Mucosa of rectum (tissue), 2 donors: ENCODE data around the gene POU2F3.

Source experiments
- H3K27ac ChIP-seq, 2 donors: one replicate each; pipeline ENCODE4 v1.7.0; 2013; ENCODE audit warnings: inconsistent platforms in 2 of 2, low read depth in 2 of 2, low read length in 2 of 2
- H3K27me3 ChIP-seq, 2 donors: one replicate each; pipeline ENCODE4 v1.7.0; 2013; ENCODE audit warnings: low read length in 2 of 2; ENCODE audit not compliant: control insufficient read depth in 2 of 2, insufficient read depth in 2 of 2
- H3K36me3 ChIP-seq, 2 donors: one replicate each; pipeline ENCODE4 v1.7.0; 2013; ENCODE audit warnings: low read length in 2 of 2; ENCODE audit not compliant: control insufficient read depth in 2 of 2, insufficient read depth in 2 of 2
- H3K4me1 ChIP-seq, 2 donors: one replicate each; pipeline ENCODE4 v1.7.0; 2013; ENCODE audit warnings: low read length in 2 of 2, mild to moderate bottlenecking in 1 of 2; ENCODE audit not compliant: control insufficient read depth in 2 of 2, insufficient read depth in 2 of 2
- H3K4me3 ChIP-seq, 2 donors: one replicate each; pipeline ENCODE4 v1.7.0; 2013; ENCODE audit warnings: low read length in 2 of 2
- H3K9ac ChIP-seq, 2 donors: one replicate each; pipeline ENCODE4 v1.7.0; 2013; ENCODE audit warnings: low read length in 2 of 2, low read depth in 1 of 2, mild to moderate bottlenecking in 1 of 2
- H3K9me3 ChIP-seq, 2 donors: one replicate each; pipeline ENCODE4 v1.7.0; 2013; ENCODE audit warnings: low read length in 2 of 2; ENCODE audit not compliant: control insufficient read depth in 2 of 2
- donor health status: healthy.
- donor health status: Normal muscosa, but diverticular disease.

The POU2F3 gene

DNA sequence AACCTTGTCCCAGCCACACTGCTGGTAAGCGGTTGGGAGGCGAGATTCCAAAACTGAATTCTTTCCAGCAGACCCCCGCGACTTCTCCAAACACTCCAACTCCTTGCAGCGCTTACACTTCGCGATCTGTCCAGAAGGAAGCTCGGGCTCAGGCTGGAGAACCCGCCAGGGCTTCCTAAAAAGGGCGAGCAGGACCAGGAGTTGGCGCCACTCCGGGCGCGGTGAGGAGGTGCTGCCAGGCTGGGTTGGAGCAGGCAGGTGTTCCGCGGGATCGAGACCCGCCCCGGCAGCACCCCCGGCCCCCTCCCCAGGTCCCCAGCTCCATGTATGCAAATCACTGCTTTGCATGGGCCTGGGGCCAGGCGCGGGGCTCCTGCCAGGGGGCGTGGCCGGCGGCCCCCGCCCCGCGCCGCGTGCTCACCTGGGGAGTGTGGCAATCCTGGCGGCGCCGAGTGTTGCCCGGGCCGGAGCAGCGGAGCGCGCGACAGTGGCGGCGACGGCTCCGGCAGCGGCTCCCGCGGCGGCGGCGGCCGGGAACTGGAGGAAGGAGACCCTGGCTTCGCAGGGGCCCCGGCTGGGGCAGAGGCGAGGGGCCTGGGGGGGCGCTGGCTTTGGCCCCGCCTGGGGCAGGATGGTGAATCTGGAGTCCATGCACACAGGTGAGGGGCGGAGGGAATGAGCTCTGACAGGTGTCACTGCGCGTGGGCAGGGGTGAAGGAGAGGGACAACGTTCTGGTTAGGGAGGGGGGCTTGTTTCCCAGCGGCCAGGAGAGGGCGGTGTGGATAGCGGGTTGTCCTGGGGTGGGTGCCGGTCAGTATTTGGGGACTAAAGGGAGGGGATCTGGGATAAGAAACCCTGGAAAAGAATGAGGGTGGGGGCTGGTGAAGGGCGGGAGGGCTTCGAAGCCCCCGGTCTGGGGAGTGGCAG, at the start of gene POU2F3:
POU2F3 (plus strand) TSS at position 428 of the 928 bp plus-strand sequence; CDS start at position 632, 204 bp downstream.
- Histone ChIP-seq H3K27me3 (peaks cover 17 to 31% of the 10 kb centered on the region in 2 donors), H3K4me3 (no peak within 1 kb of the TSS), H3K36me3 (no peaks in the 10 kb centered on the region), H3K4me1 (peaks cover 0 to 3% of the 10 kb centered on the region in 2 donors), H3K27ac (no peak within 1 kb of the TSS), H3K9ac (no peak within 1 kb of the TSS), H3K9me3 (no peaks in the 10 kb centered on the region)

DNA sequence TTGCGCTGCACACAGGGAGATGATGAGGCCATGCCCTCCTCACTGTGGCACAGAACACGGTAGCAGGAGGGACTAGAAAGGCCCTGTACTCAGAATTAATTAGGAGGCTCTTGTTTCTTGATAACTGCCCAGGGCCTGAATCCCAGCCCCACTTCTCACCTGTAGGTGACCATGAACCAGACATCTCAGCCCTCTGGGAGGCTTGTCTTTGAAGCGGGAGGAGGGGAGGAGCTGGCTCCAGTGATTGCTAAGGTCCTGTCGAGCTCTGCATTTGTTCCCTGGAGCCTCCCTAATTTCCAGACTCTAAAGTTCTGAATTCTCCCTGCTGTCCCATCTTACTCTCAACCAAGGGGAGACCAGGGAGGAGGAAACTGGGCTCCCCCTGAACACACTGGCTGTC, 48.9 kb upstream of the POU2F3 start:
- Histone ChIP-seq H3K27ac (peak overlapping the region in 1 of 2 donors; percentile 35), H3K27me3 (no peaks in the 10 kb centered on the region), H3K4me3 (no peak overlapping the region), H3K9ac (no peak overlapping the region), H3K4me1 (peaks cover 62 to 64% of the 10 kb centered on the region in 2 donors), H3K36me3 (no peaks in the 10 kb centered on the region), H3K9me3 (no peaks in the 10 kb centered on the region)

DNA sequence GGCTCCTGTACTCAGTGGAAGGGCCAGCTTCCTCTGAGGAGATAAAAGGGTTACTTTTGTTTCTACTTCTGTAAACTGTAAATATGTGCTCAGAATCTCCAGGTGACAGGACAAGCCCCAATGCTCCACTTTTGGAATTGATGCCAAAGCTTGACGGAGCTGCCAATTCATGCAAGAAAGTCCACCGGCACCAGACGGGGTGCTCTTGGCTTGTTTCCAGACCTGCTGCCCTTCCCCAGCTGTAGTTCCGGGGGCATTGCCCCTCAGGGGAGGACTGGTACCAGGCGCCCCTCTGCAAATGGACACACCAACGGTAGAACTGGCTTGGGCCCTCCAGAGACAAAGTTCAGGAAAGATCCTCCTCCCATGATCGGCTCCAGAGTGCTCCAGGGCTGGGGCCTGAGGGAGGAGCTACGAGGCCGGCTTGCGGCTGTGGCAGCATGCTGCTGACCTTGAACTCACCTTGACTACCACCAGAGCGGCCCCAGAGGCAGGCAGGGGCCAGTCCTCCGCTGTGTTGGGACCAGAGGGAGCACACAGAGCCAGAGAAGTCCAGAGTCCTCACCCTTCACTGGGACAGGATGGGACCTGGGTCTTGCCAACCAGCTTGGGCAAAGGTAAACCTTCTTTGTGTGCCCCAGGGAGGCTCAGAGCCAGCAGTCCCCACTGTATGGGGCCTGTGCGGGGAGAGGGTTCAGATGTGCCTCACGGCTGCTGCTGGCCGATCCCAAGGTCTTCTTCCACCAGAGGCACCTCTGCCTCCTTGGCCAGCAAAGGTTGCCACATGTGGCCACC, 46.9 kb upstream of the POU2F3 start:
- Histone ChIP-seq H3K27ac (no peak overlapping the region), H3K9ac (peak overlapping the region in 1 of 2 donors; percentile 10)

DNA sequence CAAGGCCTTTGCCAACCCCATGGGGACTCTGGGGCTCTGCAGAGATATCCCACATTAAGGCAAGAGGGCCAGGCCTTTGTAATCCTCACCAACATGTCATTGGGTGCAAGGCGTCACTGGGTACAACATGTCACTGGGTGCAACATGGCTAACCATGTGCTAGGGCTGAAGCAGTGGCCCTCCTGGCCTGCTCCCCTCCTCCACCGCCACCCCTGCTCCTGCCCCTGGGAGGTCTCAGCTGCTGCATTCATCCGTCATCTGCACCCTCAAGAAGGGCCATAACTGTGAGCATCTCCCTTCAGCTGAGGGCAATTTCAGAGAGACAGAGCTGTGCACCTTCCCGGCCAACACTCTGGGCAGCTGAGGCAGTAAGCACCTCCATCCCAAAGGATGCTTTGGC, 45.8 kb upstream of the POU2F3 start:
- H3K36me3 ChIP-seq, result no peaks in the 10 kb centered on the region
- peaks cover 47 to 62% of the 10 kb centered on the region in 2 donors for H3K4me1 ChIP-seq
- no peak overlapping the region for H3K4me3 ChIP-seq
- no peaks in the 10 kb centered on the region for H3K27me3 ChIP-seq
- H3K9ac ChIP-seq, result no peak overlapping the region
- no peaks in the 10 kb centered on the region for H3K9me3 ChIP-seq
- H3K27ac ChIP-seq, result no peak overlapping the region

More for the DNA sequence above, 46.9 kb upstream of the POU2F3 start:
- Histone ChIP-seq H3K9me3 (no peaks in the 10 kb centered on the region), H3K4me3 (no peak overlapping the region), H3K27me3 (no peaks in the 10 kb centered on the region), H3K36me3 (no peaks in the 10 kb centered on the region), H3K4me1 (peaks cover 54 to 62% of the 10 kb centered on the region in 2 donors)

DNA sequence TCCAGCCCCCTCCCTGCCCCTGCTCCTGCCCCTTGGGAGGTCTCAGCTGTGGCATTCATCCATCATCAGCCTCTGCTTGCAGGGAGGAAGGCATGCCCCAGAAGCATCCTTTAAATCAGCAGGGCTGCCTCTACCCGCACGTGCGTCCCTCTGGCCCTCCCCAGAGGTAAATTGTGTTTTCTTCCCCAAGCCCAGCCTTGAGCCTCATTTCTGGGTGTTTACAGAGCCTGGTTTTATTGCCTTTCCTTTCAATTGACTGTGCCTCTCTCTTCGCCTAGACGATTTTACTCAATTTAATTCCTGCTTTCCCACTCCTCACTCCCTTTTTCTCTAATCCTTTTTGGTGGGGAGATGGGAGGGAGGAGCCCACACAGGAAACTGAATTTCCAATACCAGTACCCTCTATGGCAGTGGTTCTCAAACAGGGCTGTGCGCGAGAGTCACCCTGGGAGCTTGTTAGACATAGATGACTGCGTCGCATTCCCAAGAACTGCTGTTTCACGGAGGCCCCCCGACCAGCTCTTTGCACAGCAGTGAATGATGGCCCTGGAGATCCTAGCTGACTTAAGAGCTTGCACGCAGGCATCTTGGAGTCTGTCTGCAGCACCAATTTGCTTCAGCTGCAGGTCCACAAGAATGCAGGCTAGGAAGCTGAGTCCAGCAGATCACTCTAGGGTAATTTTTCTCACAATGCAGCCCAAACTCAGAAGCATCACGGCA, 44.2 kb upstream of the POU2F3 start:
- no peaks in the 10 kb centered on the region for H3K27me3 ChIP-seq
- H3K9ac ChIP-seq, result peak overlapping the region in 1 of 2 donors; percentile 29
- no peak overlapping the region for H3K4me3 ChIP-seq
- peaks cover 36 to 56% of the 10 kb centered on the region in 2 donors for H3K4me1 ChIP-seq
- peak overlapping the region; percentile 79 to 84 for H3K27ac ChIP-seq
- no peaks in the 10 kb centered on the region for H3K36me3 ChIP-seq
- no peaks in the 10 kb centered on the region for H3K9me3 ChIP-seq

DNA sequence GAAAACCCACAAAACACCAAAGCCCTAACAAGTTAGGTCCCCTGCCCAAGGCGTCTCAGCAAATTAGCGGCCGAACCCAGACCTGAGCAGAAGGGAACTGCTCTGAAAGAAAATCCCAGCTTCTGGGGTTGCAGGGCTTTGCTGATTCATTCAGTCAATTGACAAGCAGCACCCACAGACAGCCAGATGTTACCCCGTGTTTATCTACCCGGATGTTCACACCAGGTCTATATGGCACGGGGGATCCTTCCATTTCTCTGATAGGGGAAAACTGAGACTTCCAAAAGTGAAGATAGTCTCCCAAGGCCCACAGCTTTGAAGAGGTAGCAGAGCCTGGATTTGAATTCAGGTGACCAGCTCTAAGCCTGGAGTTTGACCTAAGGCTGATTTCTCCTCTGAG, 43.1 kb upstream of the POU2F3 start:
- Histone ChIP-seq H3K36me3 (no peaks in the 10 kb centered on the region), H3K4me1 (peaks cover 33 to 56% of the 10 kb centered on the region in 2 donors), H3K4me3 (peak overlapping the region in 1 of 2 donors; percentile 20), H3K27ac (peak overlapping the region; percentile 79 to 84), H3K9me3 (no peaks in the 10 kb centered on the region), H3K27me3 (no peaks in the 10 kb centered on the region), H3K9ac (peak overlapping the region; percentile 5 to 29)

DNA sequence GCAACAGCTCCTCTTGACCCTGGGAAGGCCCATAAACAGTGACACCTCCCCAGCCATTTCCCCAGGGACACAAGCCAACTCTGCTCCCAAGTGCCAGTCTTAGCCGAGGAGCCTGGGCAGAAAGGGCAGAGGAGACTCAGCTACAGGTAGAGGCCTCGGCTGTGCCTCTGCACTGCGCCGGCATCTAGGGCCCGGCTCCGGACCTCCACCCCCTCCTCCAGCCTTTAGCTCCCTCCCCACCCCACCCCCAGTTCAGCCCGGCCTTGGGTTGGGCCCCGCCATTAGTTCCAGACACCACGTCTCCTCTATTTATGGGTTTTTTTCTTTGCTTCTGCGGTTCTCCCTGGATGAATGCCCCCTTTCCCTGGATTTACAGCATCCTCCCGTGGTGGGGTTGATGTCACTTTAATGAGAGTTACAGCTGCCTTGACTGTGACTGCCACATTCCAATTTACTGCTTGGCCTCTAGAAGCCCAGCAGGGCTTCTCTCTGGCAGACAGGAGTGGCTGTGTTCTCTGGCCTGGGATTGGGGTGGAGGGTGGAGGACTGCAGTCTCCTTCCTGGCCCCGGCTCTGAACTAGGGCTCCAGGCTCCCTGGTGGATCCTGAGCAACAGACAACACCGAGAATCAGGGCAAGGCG, 42.6 kb upstream of the POU2F3 start:
- no peaks in the 10 kb centered on the region for H3K9me3 ChIP-seq
- H3K36me3 ChIP-seq, result no peaks in the 10 kb centered on the region
- peaks cover 33 to 56% of the 10 kb centered on the region in 2 donors for H3K4me1 ChIP-seq
- H3K9ac ChIP-seq, result peak overlapping the region; percentile 5 to 29
- no peaks in the 10 kb centered on the region for H3K27me3 ChIP-seq
- peak overlapping the region; percentile 79 to 84 for H3K27ac ChIP-seq
- H3K4me3 ChIP-seq, result no peak overlapping the region

DNA sequence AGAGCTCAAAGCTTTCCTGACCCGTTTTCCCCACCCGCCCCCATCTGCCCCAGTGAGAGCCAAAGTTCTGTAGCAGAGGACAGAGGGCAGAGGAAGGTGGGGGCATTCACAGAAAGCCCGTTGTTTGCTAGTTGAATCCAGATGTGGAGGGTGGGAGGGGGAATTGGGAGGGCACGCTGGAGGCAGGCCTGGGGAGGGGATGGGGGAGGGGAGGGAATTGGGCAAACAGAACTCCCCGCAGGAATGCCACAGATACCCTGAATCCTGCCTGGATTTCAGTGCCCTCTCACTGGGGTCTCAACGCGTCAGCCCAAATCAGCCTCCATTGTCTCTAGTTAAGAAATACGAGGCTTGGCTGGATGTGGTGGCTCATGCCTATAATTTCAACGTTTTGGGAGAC, 42.0 kb upstream of the POU2F3 start:
- Histone ChIP-seq H3K27me3 (no peaks in the 10 kb centered on the region), H3K27ac (peak overlapping the region; percentile 79 to 84), H3K4me1 (peaks cover 32 to 54% of the 10 kb centered on the region in 2 donors), H3K9ac (peak overlapping the region in 1 of 2 donors; percentile 41), H3K4me3 (no peak overlapping the region), H3K36me3 (no peaks in the 10 kb centered on the region), H3K9me3 (no peaks in the 10 kb centered on the region)

DNA sequence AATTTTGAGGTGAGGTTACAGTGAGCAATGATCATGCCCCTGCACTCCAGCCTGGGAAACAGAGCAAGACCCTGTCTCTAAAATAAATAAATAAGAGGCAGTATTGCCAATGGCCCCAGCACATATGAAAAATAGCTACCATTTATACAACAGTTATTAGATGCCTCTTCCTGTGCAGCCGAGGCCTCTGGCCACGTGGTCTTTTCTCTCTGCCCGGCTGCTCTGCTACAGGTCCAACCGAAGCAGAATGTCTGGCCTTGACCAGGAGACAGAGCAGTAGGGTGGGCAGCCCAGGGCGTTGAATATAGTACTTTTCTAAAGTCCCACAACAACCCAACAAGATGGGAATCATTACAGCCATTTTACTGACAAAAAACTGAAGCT, 41.5 kb upstream of the POU2F3 start:
- H3K4me3 ChIP-seq, result no peak overlapping the region
- no peaks in the 10 kb centered on the region for H3K27me3 ChIP-seq
- no peaks in the 10 kb centered on the region for H3K36me3 ChIP-seq
- H3K9ac ChIP-seq, result peak overlapping the region in 1 of 2 donors; percentile 41
- H3K4me1 ChIP-seq, result peaks cover 27 to 51% of the 10 kb centered on the region in 2 donors
- no peaks in the 10 kb centered on the region for H3K9me3 ChIP-seq
- H3K27ac ChIP-seq, result peak overlapping the region; percentile 79 to 84
